ENCODE results near the gene GPR161.
A peak's percentile ranks its signal among the peaks of the same experiment; 100 is the strongest.

Gene GPR161

GRCh38 chr1:168112673-168113305 lies 23.9 kb downstream of the GPR161 start:
- Histone ChIP-seq H3K9me3 (ENCODE audit: control insufficient read depth, low read length) (no peaks in the 10 kb centered on the region), H3K4me3 (ENCODE audit: insufficient read depth, low read depth, low read length) (no peak overlapping the region), H3K4me1 (ENCODE audit: control insufficient read depth, insufficient read depth, low read length) (no peaks in the 10 kb centered on the region), H3K27ac (ENCODE audit: insufficient read depth, low read depth, low read length, poor library complexity, severe bottlenecking) (no peak overlapping the region), H3K27me3 (ENCODE audit: control insufficient read depth, insufficient read depth, low read length, poor library complexity, severe bottlenecking) (no peaks in the 10 kb centered on the region), H3K36me3 (ENCODE audit: control insufficient read depth, insufficient read depth, low read length) (peaks cover 3% of the 10 kb centered on the region)
- WGBS, 2 experiments, result 94% methylated on average over 6 of the region's 6 CpGs

GRCh38 chr1:168110896-168111545 lies 25.7 kb downstream of the GPR161 start:
- H3K36me3 ChIP-seq (ENCODE audit: control insufficient read depth, insufficient read depth, low read length), result peaks cover 3% of the 10 kb centered on the region
- H3K4me1 ChIP-seq (ENCODE audit: control insufficient read depth, insufficient read depth, low read length), result peaks cover 7% of the 10 kb centered on the region
- WGBS, 2 experiments, result 67 to 71% methylated on average over 7 of the region's 7 CpGs
- H3K4me3 ChIP-seq (ENCODE audit: insufficient read depth, low read depth, low read length), result no peak overlapping the region
- no peaks in the 10 kb centered on the region for H3K9me3 ChIP-seq (ENCODE audit: control insufficient read depth, low read length)
- no peaks in the 10 kb centered on the region for H3K27me3 ChIP-seq (ENCODE audit: control insufficient read depth, insufficient read depth, low read length, poor library complexity, severe bottlenecking)
- peak overlapping the region; percentile 61 for H3K27ac ChIP-seq (ENCODE audit: insufficient read depth, low read depth, low read length, poor library complexity, severe bottlenecking)

DNA sequence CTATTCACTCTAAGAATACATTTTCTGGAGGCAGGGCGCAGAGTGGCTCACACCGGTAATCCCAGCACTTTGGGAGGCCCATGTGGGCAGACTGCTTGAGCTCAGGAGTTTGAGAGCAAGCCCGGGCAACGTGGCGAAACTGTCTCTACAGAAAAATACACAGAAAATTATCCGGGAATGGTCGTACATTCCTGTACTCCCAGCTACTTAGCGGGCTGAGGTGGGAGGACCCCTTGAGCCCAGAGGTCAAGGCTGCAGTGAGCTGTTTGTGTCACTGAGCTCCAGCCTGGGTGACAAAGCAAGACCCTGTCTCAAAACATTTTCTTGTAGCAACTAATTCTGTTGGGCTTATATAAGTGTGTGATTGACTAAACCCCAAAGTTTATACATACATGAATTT lies 30.5 kb downstream of the GPR161 start:
- WGBS, 2 experiments, result 76 to 84% methylated on average over 8 of the region's 8 CpGs
- Histone ChIP-seq H3K27me3 (ENCODE audit: control insufficient read depth, insufficient read depth, low read length, poor library complexity, severe bottlenecking) (no peaks in the 10 kb centered on the region), H3K4me1 (ENCODE audit: control insufficient read depth, insufficient read depth, low read length) (peaks cover 9% of the 10 kb centered on the region), H3K36me3 (ENCODE audit: control insufficient read depth, insufficient read depth, low read length) (peaks cover 4% of the 10 kb centered on the region), H3K9me3 (ENCODE audit: control insufficient read depth, low read length) (no peaks in the 10 kb centered on the region), H3K27ac (ENCODE audit: insufficient read depth, low read depth, low read length, poor library complexity, severe bottlenecking) (no peak overlapping the region), H3K4me3 (ENCODE audit: insufficient read depth, low read depth, low read length) (no peak overlapping the region)

- 84% methylated on average over 6 of the region's 6 CpGs for WGBS, 2 experiments
These were observed 30.9 kb downstream of the GPR161 start for GRCh38 chr1:168105846-168106245.

GRCh38 chr1:168104535-168104934 lies 32.2 kb downstream of the GPR161 start:
- peaks cover 4% of the 10 kb centered on the region for H3K36me3 ChIP-seq (ENCODE audit: control insufficient read depth, insufficient read depth, low read length)
- no peaks in the 10 kb centered on the region for H3K9me3 ChIP-seq (ENCODE audit: control insufficient read depth, low read length)
- no peak overlapping the region for H3K27ac ChIP-seq (ENCODE audit: insufficient read depth, low read depth, low read length, poor library complexity, severe bottlenecking)
- 94 to 95% methylated on average over 11 of the region's 11 CpGs for WGBS, 2 experiments
- no peaks in the 10 kb centered on the region for H3K27me3 ChIP-seq (ENCODE audit: control insufficient read depth, insufficient read depth, low read length, poor library complexity, severe bottlenecking)
- no peak overlapping the region for H3K4me3 ChIP-seq (ENCODE audit: insufficient read depth, low read depth, low read length)
- H3K4me1 ChIP-seq (ENCODE audit: control insufficient read depth, insufficient read depth, low read length), result peaks cover 9% of the 10 kb centered on the region

More at GRCh38 chr1:168105846-168106245, 30.9 kb downstream of the GPR161 start:
- Histone ChIP-seq H3K27me3 (ENCODE audit: control insufficient read depth, insufficient read depth, low read length, poor library complexity, severe bottlenecking) (no peaks in the 10 kb centered on the region), H3K9me3 (ENCODE audit: control insufficient read depth, low read length) (no peaks in the 10 kb centered on the region), H3K4me3 (ENCODE audit: insufficient read depth, low read depth, low read length) (no peak overlapping the region), H3K4me1 (ENCODE audit: control insufficient read depth, insufficient read depth, low read length) (peaks cover 9% of the 10 kb centered on the region), H3K27ac (ENCODE audit: insufficient read depth, low read depth, low read length, poor library complexity, severe bottlenecking) (no peak overlapping the region), H3K36me3 (ENCODE audit: control insufficient read depth, insufficient read depth, low read length) (peaks cover 4% of the 10 kb centered on the region)

- Histone ChIP-seq H3K4me3 (ENCODE audit: insufficient read depth, low read depth, low read length) (no peak overlapping the region), H3K36me3 (ENCODE audit: control insufficient read depth, insufficient read depth, low read length) (peaks cover 9% of the 10 kb centered on the region), H3K27ac (ENCODE audit: insufficient read depth, low read depth, low read length, poor library complexity, severe bottlenecking) (no peak overlapping the region), H3K27me3 (ENCODE audit: control insufficient read depth, insufficient read depth, low read length, poor library complexity, severe bottlenecking) (no peaks in the 10 kb centered on the region), H3K9me3 (ENCODE audit: control insufficient read depth, low read length) (no peaks in the 10 kb centered on the region), H3K4me1 (ENCODE audit: control insufficient read depth, insufficient read depth, low read length) (peaks cover 9% of the 10 kb centered on the region)
- 100% methylated on average over 1 of the region's 1 CpG for WGBS, 2 experiments
These were observed 34.2 kb downstream of the GPR161 start for GRCh38 chr1:168102487-168102886.

- Histone ChIP-seq H3K27me3 (ENCODE audit: control insufficient read depth, insufficient read depth, low read length, poor library complexity, severe bottlenecking) (no peaks in the 10 kb centered on the region), H3K4me1 (ENCODE audit: control insufficient read depth, insufficient read depth, low read length) (peaks cover 5% of the 10 kb centered on the region), H3K27ac (ENCODE audit: insufficient read depth, low read depth, low read length, poor library complexity, severe bottlenecking) (no peak overlapping the region), H3K36me3 (ENCODE audit: control insufficient read depth, insufficient read depth, low read length) (peaks cover 10% of the 10 kb centered on the region), H3K9me3 (ENCODE audit: control insufficient read depth, low read length) (no peaks in the 10 kb centered on the region), H3K4me3 (ENCODE audit: insufficient read depth, low read depth, low read length) (no peak overlapping the region)
- WGBS, 2 experiments, result 94% methylated on average over 8 of the region's 8 CpGs
These were observed 35.4 kb downstream of the GPR161 start for GRCh38 chr1:168101336-168101735.

DNA sequence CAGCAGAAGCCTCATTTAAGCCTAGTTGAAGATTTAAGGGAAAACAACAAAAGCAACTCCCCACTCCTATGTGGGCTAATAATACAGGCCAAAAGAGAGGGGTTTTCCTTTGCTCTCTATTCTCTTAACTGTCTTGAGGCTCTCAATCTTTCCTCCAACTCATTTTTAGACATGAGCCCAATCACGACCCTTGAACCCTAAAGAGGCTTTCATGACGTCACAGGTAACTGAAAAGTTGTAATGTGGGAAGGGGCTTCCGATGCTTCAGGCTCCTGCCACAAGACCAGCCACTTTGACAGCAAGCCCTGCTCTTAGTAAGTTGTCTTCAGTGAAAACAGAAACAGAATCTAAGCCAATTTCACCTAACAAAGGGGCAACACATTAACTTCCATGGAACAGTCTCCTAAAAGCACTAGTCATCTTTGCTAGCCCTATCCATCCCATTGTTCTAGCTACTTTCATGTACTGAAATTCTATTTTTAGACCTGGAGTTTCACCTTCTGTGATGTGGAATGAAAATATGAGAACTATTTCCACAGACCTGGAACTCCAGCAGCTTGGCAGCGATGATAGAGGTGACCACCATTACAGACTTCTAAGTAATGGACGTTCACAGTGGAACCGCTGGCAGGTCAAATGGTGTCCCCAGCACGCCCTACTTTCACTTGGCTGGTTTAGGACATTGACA lies 36.3 kb downstream of the GPR161 start:
- Histone ChIP-seq H3K4me1 (ENCODE audit: control insufficient read depth, insufficient read depth, low read length) (no peaks in the 10 kb centered on the region), H3K27ac (ENCODE audit: insufficient read depth, low read depth, low read length, poor library complexity, severe bottlenecking) (no peak overlapping the region), H3K4me3 (ENCODE audit: insufficient read depth, low read depth, low read length) (no peak overlapping the region), H3K36me3 (ENCODE audit: control insufficient read depth, insufficient read depth, low read length) (peaks cover 12% of the 10 kb centered on the region), H3K27me3 (ENCODE audit: control insufficient read depth, insufficient read depth, low read length, poor library complexity, severe bottlenecking) (no peaks in the 10 kb centered on the region), H3K9me3 (ENCODE audit: control insufficient read depth, low read length) (no peaks in the 10 kb centered on the region)
- 91 to 96% methylated on average over 5 to 7 of the region's 7 CpGs for WGBS, 2 experiments

GRCh38 chr1:168099337-168099801 lies 37.4 kb downstream of the GPR161 start:
- H3K36me3 ChIP-seq (ENCODE audit: control insufficient read depth, insufficient read depth, low read length), result peaks cover 9% of the 10 kb centered on the region
- H3K4me1 ChIP-seq (ENCODE audit: control insufficient read depth, insufficient read depth, low read length), result no peaks in the 10 kb centered on the region
- H3K27ac ChIP-seq (ENCODE audit: insufficient read depth, low read depth, low read length, poor library complexity, severe bottlenecking), result no peak overlapping the region
- 94 to 95% methylated on average over 6 to 7 of the region's 7 CpGs for WGBS, 2 experiments
- no peaks in the 10 kb centered on the region for H3K9me3 ChIP-seq (ENCODE audit: control insufficient read depth, low read length)
- no peak overlapping the region for H3K4me3 ChIP-seq (ENCODE audit: insufficient read depth, low read depth, low read length)
- no peaks in the 10 kb centered on the region for H3K27me3 ChIP-seq (ENCODE audit: control insufficient read depth, insufficient read depth, low read length, poor library complexity, severe bottlenecking)

All from ectodermal cell (in vitro differentiated cells).